RWPE2 (cell line): ENCODE data around the gene RPLP2.

Source experiments
- ATAC-seq: fragments of 200-7000 bp; cut with Tn5 transposase; 3 replicates; pipeline ENCODE4 v1.9.1; 2021; ENCODE audit warnings: low read depth
- DNase-seq: peaks from one replicate; pipeline ENCODE4 v3.0.0-alpha.2; 2020; ENCODE audit warnings: low spot score
- H3K27ac ChIP-seq: fragments of 450-650 bp; 2 replicates; pipeline ENCODE4 v1.5.1; 2017; ENCODE audit warnings: mild to moderate bottlenecking; ENCODE audit not compliant: poor library complexity, severe bottlenecking
- H3K27me3 ChIP-seq: fragments of 250-450 bp; sonication (Bioruptor Pico); 2 replicates; pipeline ENCODE4 v1.5.1; 2021; ENCODE audit warnings: mild to moderate bottlenecking, moderate library complexity; ENCODE audit not compliant: insufficient read depth, poor library complexity, severe bottlenecking
- H3K36me3 ChIP-seq: fragments of 250-450 bp; sonication (Bioruptor Pico); 2 replicates; pipeline ENCODE4 v1.5.1; 2020; ENCODE audit warnings: low read depth, mild to moderate bottlenecking, moderate library complexity
- H3K4me1 ChIP-seq: fragments of 250-450 bp; sonication (Bioruptor Pico); 2 replicates; pipeline ENCODE4 v1.5.1; 2021; ENCODE audit warnings: mild to moderate bottlenecking, moderate library complexity; ENCODE audit not compliant: insufficient read depth, poor library complexity, severe bottlenecking
- H3K4me3 ChIP-seq: fragments of 250-450 bp; sonication (Bioruptor Pico); 2 replicates; pipeline ENCODE4 v1.5.1; 2021; ENCODE audit warnings: mild to moderate bottlenecking, moderate library complexity; ENCODE audit not compliant: severe bottlenecking
- H3K9me3 ChIP-seq: fragments of 250-450 bp; sonication (Bioruptor Pico); 2 replicates; pipeline ENCODE4 v1.5.1; 2021; ENCODE audit warnings: mild to moderate bottlenecking, moderate library complexity; ENCODE audit not compliant: severe bottlenecking
- TF ChIP-seq, protein P1 (sequence below): fragments of 450-650 bp; IDR thresholded peaks from one replicate; pipeline ENCODE4 v1.5.1; 2017; ENCODE audit warnings: mild to moderate bottlenecking, moderate library complexity; ENCODE audit not compliant: poor library complexity, severe bottlenecking

Gene RPLP2

DNA sequence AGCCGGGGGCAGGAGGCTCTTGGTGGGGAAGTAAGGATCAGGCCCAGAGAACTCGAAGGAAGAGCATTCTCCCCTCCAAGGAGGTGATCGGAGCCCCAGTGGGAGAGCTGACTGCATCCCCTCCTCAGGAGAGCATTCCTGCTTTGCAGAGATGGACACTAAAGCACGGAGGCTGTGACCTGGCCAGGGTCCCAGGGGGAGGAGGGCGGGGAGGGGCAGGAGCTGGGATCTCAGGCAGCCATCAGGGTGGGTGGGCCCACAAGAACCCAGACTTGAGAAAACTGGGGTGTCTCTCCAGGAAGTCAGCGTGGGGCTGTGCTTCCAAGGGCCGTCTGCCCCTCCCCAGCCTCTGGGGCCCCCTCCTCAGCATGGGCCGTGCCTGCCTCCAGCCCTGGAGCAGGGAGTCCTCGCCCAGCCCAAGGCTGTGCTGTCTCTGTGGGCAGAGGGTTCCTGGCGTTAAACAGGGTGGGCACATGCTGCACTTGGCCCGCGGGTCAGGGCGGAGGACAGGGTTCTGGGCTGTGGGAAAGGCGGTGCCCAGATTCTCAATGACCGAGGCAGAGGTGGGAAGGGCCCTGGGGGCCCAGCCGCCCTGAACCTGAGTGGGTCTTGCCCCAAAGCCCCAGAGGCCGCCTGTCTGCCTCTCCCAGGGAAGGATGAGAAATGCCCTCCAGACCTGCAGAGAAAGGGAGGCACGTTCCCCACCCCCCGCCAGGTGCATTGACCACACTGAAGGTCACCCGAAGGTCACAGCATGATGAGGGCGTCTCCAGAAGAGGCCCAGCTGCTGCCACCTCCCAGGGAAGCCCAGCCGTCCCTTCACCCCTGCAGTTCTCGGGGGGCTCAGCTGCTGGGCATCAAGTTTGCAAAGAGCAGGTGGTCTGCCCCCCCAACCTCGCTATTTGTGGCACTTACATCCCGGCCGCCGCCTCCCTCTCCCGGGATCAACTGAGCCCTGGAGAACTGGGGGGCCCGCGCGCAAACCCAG, 20.5 kb upstream of the RPLP2 start:
- H3K4me3 ChIP-seq, result no peak overlapping the region
- DNase-seq (no peak), ATAC-seq (no peak)
- peaks cover 9% of the 10 kb centered on the region for H3K27me3 ChIP-seq
- H3K9me3 ChIP-seq, result no peaks in the 10 kb centered on the region
- H3K36me3 ChIP-seq, result peaks cover 7% of the 10 kb centered on the region; the same call in 1 of the 2 replicates
- TF ChIP-seq, protein P1, sequence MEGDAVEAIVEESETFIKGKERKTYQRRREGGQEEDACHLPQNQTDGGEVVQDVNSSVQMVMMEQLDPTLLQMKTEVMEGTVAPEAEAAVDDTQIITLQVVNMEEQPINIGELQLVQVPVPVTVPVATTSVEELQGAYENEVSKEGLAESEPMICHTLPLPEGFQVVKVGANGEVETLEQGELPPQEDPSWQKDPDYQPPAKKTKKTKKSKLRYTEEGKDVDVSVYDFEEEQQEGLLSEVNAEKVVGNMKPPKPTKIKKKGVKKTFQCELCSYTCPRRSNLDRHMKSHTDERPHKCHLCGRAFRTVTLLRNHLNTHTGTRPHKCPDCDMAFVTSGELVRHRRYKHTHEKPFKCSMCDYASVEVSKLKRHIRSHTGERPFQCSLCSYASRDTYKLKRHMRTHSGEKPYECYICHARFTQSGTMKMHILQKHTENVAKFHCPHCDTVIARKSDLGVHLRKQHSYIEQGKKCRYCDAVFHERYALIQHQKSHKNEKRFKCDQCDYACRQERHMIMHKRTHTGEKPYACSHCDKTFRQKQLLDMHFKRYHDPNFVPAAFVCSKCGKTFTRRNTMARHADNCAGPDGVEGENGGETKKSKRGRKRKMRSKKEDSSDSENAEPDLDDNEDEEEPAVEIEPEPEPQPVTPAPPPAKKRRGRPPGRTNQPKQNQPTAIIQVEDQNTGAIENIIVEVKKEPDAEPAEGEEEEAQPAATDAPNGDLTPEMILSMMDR, result no peak
- no peak overlapping the region for H3K27ac ChIP-seq
- H3K4me1 ChIP-seq, result no peaks in the 10 kb centered on the region

DNA sequence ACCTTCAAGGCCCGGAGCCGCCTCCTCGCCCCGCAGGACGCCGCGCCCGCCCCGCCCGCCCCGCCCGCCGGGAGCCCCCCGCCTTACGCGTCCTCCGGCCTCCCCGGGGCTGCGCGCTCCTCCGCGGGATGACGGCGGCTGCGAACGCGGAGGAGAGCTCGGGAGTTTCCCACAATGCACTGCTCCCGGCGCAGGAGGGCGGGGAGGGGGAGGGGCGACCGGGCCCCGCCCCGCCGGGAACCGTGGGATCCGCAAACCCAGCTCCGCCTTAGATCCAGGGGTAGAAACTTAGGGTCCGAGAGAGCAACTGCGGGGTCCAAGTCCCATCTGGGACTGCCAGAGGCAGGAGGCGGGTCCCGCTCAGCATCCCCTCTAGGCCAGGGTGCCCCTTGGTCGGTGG, 19.8 kb upstream of the RPLP2 start, which contains the start of gene CEND1:
Gene CEND1, minus strand, starts transcription at position 148 of the 400 bp plus-strand sequence. CDS start 1,514 bp downstream, outside the sequence.
- Histone ChIP-seq H3K9me3 (no peaks in the 10 kb centered on the region), H3K36me3 (peaks cover 7% of the 10 kb centered on the region; the same call in 1 of the 2 replicates), H3K27ac (no peak within 1 kb of the TSS), H3K4me1 (no peaks in the 10 kb centered on the region), H3K4me3 (no peak within 1 kb of the TSS), H3K27me3 (peaks cover 9% of the 10 kb centered on the region)
- ATAC-seq (no peak), DNase-seq (no peak)
- TF ChIP-seq, protein P1, result no peak

DNA sequence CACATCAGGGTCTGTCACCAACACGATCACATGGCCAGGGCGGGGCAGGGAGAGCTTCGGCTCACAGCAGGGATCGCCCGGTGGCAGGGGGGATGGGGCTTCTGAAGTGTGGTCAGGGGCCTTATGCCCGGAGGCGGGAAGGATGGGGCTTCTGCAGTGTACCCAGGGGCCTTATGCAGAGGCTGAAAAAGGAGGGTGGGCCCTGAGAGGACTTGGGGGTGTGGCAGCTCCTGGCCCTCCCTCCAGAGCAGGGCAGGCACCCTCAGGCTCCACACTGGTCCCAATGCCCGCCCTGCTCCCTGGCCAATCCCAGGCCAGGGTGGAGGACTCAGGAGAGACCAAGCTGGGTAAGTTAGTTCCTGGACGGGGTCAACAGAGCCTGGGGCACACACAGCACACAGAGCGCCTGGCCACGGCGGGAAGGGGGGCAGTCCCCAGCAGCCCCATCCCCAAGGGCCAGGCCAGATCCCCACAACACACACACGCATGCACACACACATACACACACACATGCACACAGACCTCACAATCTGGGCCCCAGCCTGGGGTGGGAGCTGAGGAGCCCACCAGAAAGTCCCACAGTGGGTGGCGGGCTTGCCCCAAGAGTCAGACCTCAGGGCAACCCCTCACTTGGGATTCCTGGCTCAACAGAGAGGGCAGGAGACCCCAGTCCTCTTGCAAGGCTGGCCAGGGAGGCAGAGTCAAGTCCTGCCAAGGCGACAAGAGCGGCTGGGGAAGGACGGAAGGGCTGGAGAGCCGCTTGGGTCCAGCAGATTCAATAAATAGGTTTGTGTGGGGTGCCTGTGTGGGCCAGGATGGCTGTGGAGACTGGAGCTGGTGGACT, 18.8 kb upstream of the RPLP2 start:
- DNase-seq, result no peak
- TF ChIP-seq, protein P1, result no peak
- ATAC-seq, result peak; percentile 52
- peaks cover 9% of the 10 kb centered on the region for H3K27me3 ChIP-seq
- no peak overlapping the region for H3K27ac ChIP-seq
- H3K4me1 ChIP-seq, result no peaks in the 10 kb centered on the region
- H3K9me3 ChIP-seq, result no peaks in the 10 kb centered on the region
- peaks cover 7% of the 10 kb centered on the region; the same call in 1 of the 2 replicates for H3K36me3 ChIP-seq
- no peak overlapping the region for H3K4me3 ChIP-seq

DNA sequence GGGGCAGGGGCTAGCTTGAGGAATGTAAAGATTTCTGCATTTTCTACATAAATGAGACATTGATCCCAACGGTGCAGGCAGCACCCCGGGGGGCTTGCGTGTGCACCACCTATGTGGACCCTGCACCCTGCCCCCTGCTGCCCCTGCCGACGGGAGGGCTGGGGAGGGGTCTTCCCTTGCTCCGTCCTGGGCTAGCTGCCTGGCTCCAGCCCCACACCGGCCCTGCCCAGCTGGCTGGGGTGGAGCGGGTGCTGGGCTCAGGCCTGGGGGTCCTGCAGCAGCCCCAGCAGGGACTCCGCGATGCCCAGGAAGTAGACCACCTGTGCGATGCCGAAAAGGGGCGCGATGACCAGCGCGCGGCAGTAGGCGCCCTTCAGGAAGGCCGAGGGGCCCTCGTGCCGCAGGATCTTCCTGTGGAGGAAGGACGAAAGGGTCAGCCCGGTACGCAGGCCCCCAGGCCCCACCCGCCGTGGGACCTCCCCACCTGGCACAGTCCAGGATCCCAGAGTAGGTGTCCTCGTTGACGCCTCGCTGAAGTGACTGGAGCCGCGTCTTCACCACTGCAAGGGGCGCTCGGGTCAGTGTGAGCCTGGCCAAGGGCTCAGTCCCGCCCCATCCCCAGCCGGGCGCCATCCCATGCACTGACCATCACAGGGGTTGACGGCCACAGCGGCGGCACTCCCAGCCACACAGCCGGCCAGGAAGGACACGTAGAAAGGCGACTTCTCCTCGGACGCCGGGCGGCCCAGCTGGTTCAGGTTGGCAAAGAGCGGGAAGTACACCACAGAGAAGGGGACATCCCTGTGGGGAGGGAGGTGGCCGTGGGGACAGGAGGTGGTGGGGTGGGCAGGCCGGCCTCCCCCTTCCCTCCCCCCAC, 17.9 kb upstream of the RPLP2 start:
- peaks cover 9% of the 10 kb centered on the region for H3K27me3 ChIP-seq
- TF ChIP-seq, protein P1, result no peak
- H3K4me1 ChIP-seq, result peaks cover 2% of the 10 kb centered on the region
- peaks cover 7% of the 10 kb centered on the region; the same call in 1 of the 2 replicates for H3K36me3 ChIP-seq
- DNase-seq, result no peak
- H3K9me3 ChIP-seq, result no peaks in the 10 kb centered on the region
- H3K4me3 ChIP-seq, result no peak overlapping the region
- ATAC-seq, result no peak
- H3K27ac ChIP-seq, result no peak overlapping the region
